H1 (cell line): ENCODE results near the gene FRRS1. TPM values are rescaled to one million over a fixed set of nuclear protein-coding genes. Genes with fewer than 3 reads are reported as not detected.

Source experiments
- CTCF ChIA-PET: fragments of 300-600 bp; sonication (Branson Sonifier 250); formaldehyde crosslinking; loops from one replicate; lab custom pipeline; 2021; ENCODE audit not compliant: partially characterized antibody; lab: Charles Lee
- POLR2A ChIA-PET: fragments of 300-600 bp; sonication (Branson Sonifier 250); formaldehyde crosslinking; loops from one replicate; lab custom pipeline; 2021; ENCODE audit warnings: inconsistent platforms; ENCODE audit not compliant: partially characterized antibody; lab: Charles Lee
- DNase-seq, 2 experiments: peaks; one replicate each; pipeline versions ENCODE4 v3.0.0 to v3.0.0-alpha.2; 2010 to 2022; ENCODE audit warnings: low spot score in 2 of 2, low read depth in 1 of 2, mixed read lengths in 1 of 2
- FAIRE-seq: peaks from 2 replicates; lab custom pipeline; 2011; peaks lifted over from hg19 to GRCh38; lab: Jason Lieb, UNC
- H2AFZ ChIP-seq: 2 replicates; pipeline ENCODE4 v1.8.1; 2012; ENCODE audit warnings: low read length, inconsistent platforms
- H2AK5ac ChIP-seq: 2 replicates; pipeline ENCODE4 v1.6.1; 2013; ENCODE audit warnings: low read depth, low read length
- H2BK120ac ChIP-seq: replicated peaks from 2 replicates; pipeline ENCODE3; 2013; ENCODE audit warnings: low read depth, low read length, inconsistent platforms
- H2BK12ac ChIP-seq: 2 replicates; pipeline ENCODE4 v1.6.1; 2013; ENCODE audit warnings: low read depth, low read length
- H2BK15ac ChIP-seq: 2 replicates; pipeline ENCODE4 v1.6.1; 2013; ENCODE audit warnings: low read length
- H2BK20ac ChIP-seq: 2 replicates; pipeline ENCODE4 v1.6.1; 2013; ENCODE audit warnings: low read length
- H2BK5ac ChIP-seq: 2 replicates; pipeline ENCODE4 v1.6.1; 2013; ENCODE audit warnings: low read depth, low read length
- H3K14ac ChIP-seq: 2 replicates; pipeline ENCODE4 v1.6.1; 2013; ENCODE audit warnings: inconsistent platforms; ENCODE audit not compliant: insufficient read length
- H3K18ac ChIP-seq: 2 replicates; pipeline ENCODE4 v1.6.1; 2013; ENCODE audit warnings: low read length; ENCODE audit errors: extremely low read depth
- H3K23ac ChIP-seq: 2 replicates; pipeline ENCODE4 v1.6.1; 2013; ENCODE audit warnings: inconsistent platforms; ENCODE audit not compliant: insufficient read length
- H3K23me2 ChIP-seq: 2 replicates; pipeline ENCODE4 v1.6.1; 2013; ENCODE audit warnings: low read depth, low read length
- H3K27ac ChIP-seq: 2 replicates; pipeline ENCODE4 v1.6.1; 2011; ENCODE audit warnings: low read depth, low read length, inconsistent platforms
- H3K27me3 ChIP-seq, 4 experiments: replicated peaks in 1 of 4; 1 replicate in 1 of 4; 2 replicates in 3 of 4; pipeline versions ENCODE4 v1.6.1 to v1.8.1; 2011 to 2013; ENCODE audit warnings: low read length in 3 of 4, mild to moderate bottlenecking in 3 of 4, inconsistent platforms in 2 of 4, mixed read lengths in 2 of 4, moderate library complexity in 1 of 4; ENCODE audit not compliant: control insufficient read depth in 3 of 4, insufficient read depth in 3 of 4; ENCODE audit errors: extremely low read depth in 1 of 4
- H3K36me3 ChIP-seq, 4 experiments: 2 replicates each; pipeline versions ENCODE4 v1.6.1 to v1.8.1; 2011 to 2013; ENCODE audit warnings: mild to moderate bottlenecking in 4 of 4, low read length in 3 of 4, moderate library complexity in 2 of 4, control low read depth in 1 of 4, inconsistent platforms in 1 of 4; ENCODE audit not compliant: insufficient read depth in 4 of 4, control insufficient read depth in 2 of 4
- H3K4ac ChIP-seq: replicated peaks from 2 replicates; pipeline ENCODE3; 2013; ENCODE audit warnings: low read length, low read depth, mixed read lengths, inconsistent platforms; ENCODE audit not compliant: insufficient read length
- H3K4me1 ChIP-seq, 4 experiments: replicated peaks in 1 of 4; 1 replicate in 1 of 4; 2 replicates in 3 of 4; pipeline versions ENCODE4 v1.6.1 to v1.8.1; 2011 to 2013; ENCODE audit warnings: low read length in 3 of 4, inconsistent platforms in 2 of 4, mixed read lengths in 1 of 4; ENCODE audit not compliant: insufficient read depth in 4 of 4, control insufficient read depth in 3 of 4
- H3K4me2 ChIP-seq, 2 experiments: 2 replicates each; pipeline versions ENCODE4 v1.6.1 to v1.8.1; 2011 to 2013; ENCODE audit warnings: low read depth in 2 of 2, low read length in 2 of 2, control low read depth in 1 of 2, inconsistent platforms in 1 of 2, mild to moderate bottlenecking in 1 of 2; ENCODE audit not compliant: insufficient read depth in 1 of 2
- H3K4me3 ChIP-seq, 4 experiments: fragments of 200-600, 300-600 bp in 1 of 4; sonication (generic), shearing (Covaris generic), sonication (Bioruptor Twin) in 1 of 4; 2 replicates each; pipeline versions ENCODE4 v1.5.1 to v1.8.1; 2011 to 2016; ENCODE audit warnings: low read length in 4 of 4, low read depth in 3 of 4, control low read depth in 2 of 4, inconsistent platforms in 2 of 4, mild to moderate bottlenecking in 2 of 4, mixed read lengths in 1 of 4, moderate library complexity in 1 of 4; ENCODE audit not compliant: insufficient read depth in 2 of 4; ENCODE audit errors: extremely low read depth in 1 of 4
- H3K56ac ChIP-seq: replicated peaks from 2 replicates; pipeline ENCODE3; 2013; ENCODE audit warnings: low read depth, mild to moderate bottlenecking, mixed read lengths, low read length, inconsistent platforms; ENCODE audit not compliant: insufficient read length
- H3K79me1 ChIP-seq: 2 replicates; pipeline ENCODE4 v1.6.1; 2013; ENCODE audit warnings: low read depth, low read length, control low read depth
- H3K79me2 ChIP-seq, 2 experiments: 2 replicates each; pipeline versions ENCODE4 v1.6.1 to v1.8.1; 2012 to 2013; ENCODE audit warnings: low read length in 2 of 2, mild to moderate bottlenecking in 2 of 2, inconsistent platforms in 1 of 2; ENCODE audit not compliant: insufficient read depth in 2 of 2, control insufficient read depth in 1 of 2
- H3K9ac ChIP-seq, 4 experiments: replicated peaks in 1 of 4; 1 replicate in 1 of 4; 2 replicates in 3 of 4; pipeline versions ENCODE4 v1.6.1 to v1.8.1; 2011 to 2013; ENCODE audit warnings: low read depth in 3 of 4, low read length in 3 of 4, control low read depth in 2 of 4, mild to moderate bottlenecking in 2 of 4, moderate library complexity in 2 of 4, inconsistent platforms in 1 of 4; ENCODE audit errors: extremely low read depth in 1 of 4
- H3K9me3 ChIP-seq, 2 experiments: 2 replicates each; pipeline versions ENCODE4 v1.6.1 to v1.8.1; 2012 to 2013; ENCODE audit warnings: mild to moderate bottlenecking in 2 of 2, moderate library complexity in 2 of 2, control low read depth in 1 of 2, inconsistent platforms in 1 of 2, low read depth in 1 of 2, low read length in 1 of 2, mixed read lengths in 1 of 2; ENCODE audit not compliant: insufficient read depth in 2 of 2
- H4K20me1 ChIP-seq, 2 experiments: replicated peaks in 1 of 2; 2 replicates each; pipeline versions ENCODE3 to v1.8.1; 2011 to 2013; ENCODE audit warnings: inconsistent platforms in 2 of 2, low read length in 2 of 2, mild to moderate bottlenecking in 1 of 2; ENCODE audit not compliant: insufficient read depth in 2 of 2, control insufficient read depth in 1 of 2
- H4K5ac ChIP-seq: 2 replicates; pipeline ENCODE4 v1.6.1; 2013; ENCODE audit warnings: low read length, low read depth, mixed read lengths, inconsistent platforms; ENCODE audit not compliant: insufficient read length
- H4K8ac ChIP-seq: 2 replicates; pipeline ENCODE4 v1.8.0; 2013; ENCODE audit warnings: mild to moderate bottlenecking, moderate library complexity, low read length, inconsistent platforms; ENCODE audit not compliant: insufficient read depth; ENCODE audit errors: extremely low read depth
- H4K91ac ChIP-seq: replicated peaks from 2 replicates; pipeline ENCODE3; 2013; ENCODE audit warnings: low read length, mixed read lengths, inconsistent platforms; ENCODE audit not compliant: insufficient read length
- CBX5 ChIP-seq: fragments of 300-800, 300-1000 bp; sonication (generic); IDR thresholded peaks from 2 replicates; pipeline ENCODE4 v1.7.1; 2016; ENCODE audit warnings: antibody characterized with exemption, low read length, low read depth
- CEBPB ChIP-seq: IDR thresholded peaks from 2 replicates; pipeline ENCODE4 v1.6.1; 2012; ENCODE audit warnings: low read depth, low read length
- CHD2 ChIP-seq: IDR thresholded peaks from 2 replicates; pipeline ENCODE4 v1.6.1; 2012; ENCODE audit warnings: low read length, improper control_type of control experiment
- CREB1 ChIP-seq: IDR thresholded peaks from 2 replicates; pipeline ENCODE4 v1.6.1; 2012; ENCODE audit warnings: inconsistent platforms
- E2F6 ChIP-seq: IDR thresholded peaks from 2 replicates; pipeline ENCODE4 v1.6.1; 2012; ENCODE audit warnings: inconsistent platforms
- HDAC6 ChIP-seq: IDR thresholded peaks from one replicate; pipeline ENCODE4 v1.7.1; 2012; ENCODE audit warnings: low read depth, mild to moderate bottlenecking, inconsistent platforms, low read length, moderate library complexity
- KDM1A ChIP-seq: fragments of 200-600, 300-600 bp; sonication (generic); IDR thresholded peaks from 2 replicates; pipeline ENCODE4 v1.7.1; 2016; ENCODE audit warnings: mild to moderate bottlenecking, low read length, borderline replicate concordance
- KDM5A ChIP-seq: fragments of 200-600 bp; IDR thresholded peaks from 2 replicates; pipeline ENCODE4 v1.7.1; 2012; ENCODE audit warnings: mild to moderate bottlenecking, low read length, inconsistent platforms, mixed read lengths
- NANOG ChIP-seq: IDR thresholded peaks from 2 replicates; pipeline ENCODE4 v1.6.1; 2011; ENCODE audit warnings: low read length, low read depth, mild to moderate bottlenecking, inconsistent platforms; ENCODE audit not compliant: insufficient read depth, poor library complexity, severe bottlenecking
- PHF8 ChIP-seq: fragments of 200-600 bp; sonication (generic); conservative IDR thresholded peaks from 2 replicates; pipeline ENCODE4 v1.7.1; 2012; ENCODE audit warnings: low read depth, mild to moderate bottlenecking, inconsistent platforms, low read length, moderate library complexity
- RFX5 ChIP-seq: IDR thresholded peaks from 2 replicates; pipeline ENCODE4 v1.6.1; 2011; ENCODE audit warnings: low read depth, low read length, improper control_type of control experiment, borderline replicate concordance
- SP1 ChIP-seq: IDR thresholded peaks from 2 replicates; pipeline ENCODE4 v1.6.1; 2011; ENCODE audit warnings: low read depth, low read length
- SP4 ChIP-seq: IDR thresholded peaks from 2 replicates; pipeline ENCODE4 v1.6.1; 2012; ENCODE audit warnings: low read length, inconsistent platforms
- TAF1 ChIP-seq: IDR thresholded peaks from 2 replicates; pipeline ENCODE4 v1.6.1; 2011; ENCODE audit warnings: mild to moderate bottlenecking, low read depth, low read length
- TCF12 ChIP-seq: IDR thresholded peaks from 2 replicates; pipeline ENCODE4 v1.6.1; 2011; ENCODE audit warnings: low read depth, mild to moderate bottlenecking, low read length
- TEAD4 ChIP-seq: IDR thresholded peaks from 2 replicates; pipeline ENCODE4 v1.6.1; 2012; ENCODE audit warnings: low read depth, low read length, inconsistent platforms, mixed read lengths
- WGBS, 2 experiments: shearing (Covaris generic) in 1 of 2; methylation state at CpG; one replicate each; pipeline versions ENCODE4 v1.1.6 to v1.1.7; 2013 to 2015; ENCODE audit warnings: low lambda C conversion rate in 2 of 2, mixed read lengths in 2 of 2, inconsistent platforms in 1 of 2, low coverage in 1 of 2, missing lambda C conversion rate in 1 of 2; ENCODE audit not compliant: insufficient replicate concordance in 2 of 2, insufficient coverage in 1 of 2, insufficient read length in 1 of 2; ENCODE audit errors: extremely low coverage in 1 of 2, missing lambda C conversion rate in 1 of 2; 5-methylcytosine and 5-hydroxymethylcytosine counted together
- polyA plus RNA-seq, 7 experiments: library from polyadenylated mRNA; depleted of rRNA in 3 of 7; stranded (reverse) in 5 of 7; unstranded in 2 of 7; fragments of >200 nt in 5 of 7; fragments of 200-250 nt in 2 of 7; gene quantifications; 1 replicate in 5 of 7; 2 replicates in 1 of 7; 4 replicates in 1 of 7; pipeline versions ENCODE4 v1.2.1 to v1.2.3, GENCODE V29; 2011 to 2013; ENCODE audit warnings: missing spikeins in 2 of 7, mixed read lengths in 2 of 7
- total RNA-seq: library from RNA; stranded (reverse); fragmentation: NEBNext Ultra II Directional; extraction: Animal tissue kit (Norgen Biotek cat#: 25700); gene quantifications from 2 replicates; pipeline ENCODE4 v1.2.1, GENCODE V29; 2021

The FRRS1 gene
- total and polyA plus RNA-seq, 2 of the 8 experiments (the other 6 are each of a cell fraction or from before 2014, with no cell fraction given): 3.5 to 6.5 TPM

DNA sequence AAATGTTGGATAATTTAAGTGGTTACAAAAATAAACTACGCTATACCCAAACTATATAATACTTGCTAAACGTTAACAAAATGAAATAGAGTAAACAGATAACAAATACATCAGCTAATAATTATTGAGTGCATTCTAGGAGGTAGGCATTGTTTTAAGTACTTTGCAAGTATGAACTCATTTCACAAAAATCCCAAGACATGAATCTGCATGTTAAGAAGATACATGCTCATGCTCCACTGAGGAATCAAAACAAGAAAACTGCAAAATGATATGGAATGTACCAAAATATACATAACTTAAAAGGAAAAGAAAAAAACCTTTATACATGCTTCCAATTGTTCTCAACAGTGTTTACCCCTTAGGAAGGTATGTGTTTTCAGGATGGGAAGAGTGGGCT is 2.5 kb downstream of the FRRS1 start:
- H2BK15ac ChIP-seq: no peak overlapping the region
- no peak overlapping the region for H4K91ac ChIP-seq
- H3K79me2 ChIP-seq: no peaks in the 10 kb centered on the region
- ChIA-PET POLR2A (interaction anchor here (0.6 kb wide), 1 partner anchor 40 kb away, joined by 4 read pairs; no protein-coding TSS in a partner anchor), CTCF (no interaction called here)
- no peaks in the 10 kb centered on the region for H3K27me3 ChIP-seq
- H2BK20ac ChIP-seq: no peak overlapping the region
- H2AFZ ChIP-seq: no peak overlapping the region
- no peak overlapping the region for H3K14ac ChIP-seq
- 94% methylated on average over 2 of the region's 2 CpGs; no CpG with 5 or more reads in 1 of the 2 experiments for WGBS, 2 experiments
- H3K56ac ChIP-seq: no peak overlapping the region
- no peak overlapping the region for H3K9ac ChIP-seq
- FAIRE-seq: no peak
- H3K4me1 ChIP-seq: peaks cover 0 to 3% (median 2%) of the 10 kb centered on the region in 4 experiments; a peak in 2 of 7 replicates
- no peaks in the 10 kb centered on the region for H3K9me3 ChIP-seq
- no peak overlapping the region for H3K27ac ChIP-seq
- H2AK5ac ChIP-seq: no peak overlapping the region
- H3K36me3 ChIP-seq: no peaks in the 10 kb centered on the region
- H4K20me1 ChIP-seq: no peaks in the 10 kb centered on the region
- no peak overlapping the region for H3K23ac ChIP-seq
- H3K4me3 ChIP-seq: no peak overlapping the region
- no peaks in the 10 kb centered on the region for H3K79me1 ChIP-seq
- H3K4me2 ChIP-seq: no peak overlapping the region
- H2BK120ac ChIP-seq: no peak overlapping the region
- no peak overlapping the region for H2BK12ac ChIP-seq
- no peak overlapping the region for H3K4ac ChIP-seq
- H4K8ac ChIP-seq: no peak overlapping the region
- H3K23me2 ChIP-seq: peaks cover 2% of the 10 kb centered on the region; the same call in 1 of the 2 replicates
- H4K5ac ChIP-seq: no peak overlapping the region
- DNase-seq: no peak
- H3K18ac ChIP-seq: no peak overlapping the region
- no peak overlapping the region for H2BK5ac ChIP-seq
- TF ChIP-seq CHD2: no peak
- no peak for TF ChIP-seq SP4
- no peak for TF ChIP-seq PHF8
- TF ChIP-seq RFX5: no peak
- no peak for TF ChIP-seq CREB1
- TF ChIP-seq E2F6: no peak
- no peak for TF ChIP-seq NANOG
- no peak for TF ChIP-seq HDAC6
- TF ChIP-seq SP1: no peak
- no peak for TF ChIP-seq TCF12
- no peak for TF ChIP-seq CBX5
- no peak for TF ChIP-seq KDM1A
- no peak for TF ChIP-seq CEBPB
- TF ChIP-seq TAF1: no peak
- no peak for TF ChIP-seq KDM5A
- no peak for TF ChIP-seq TEAD4
